KG1 (cell line): ENCODE results near the gene SALL4.
"Not testable (repeated sequence)": the region's sequence is repeated elsewhere in the genome, so short reads cannot be mapped to it uniquely, and the experiment has no call there.

ENCODE experiments used
- DNase-seq: peaks from one replicate; lab custom pipeline; 2025; lab: John Stamatoyannopoulos, UW

Gene SALL4

DNA sequence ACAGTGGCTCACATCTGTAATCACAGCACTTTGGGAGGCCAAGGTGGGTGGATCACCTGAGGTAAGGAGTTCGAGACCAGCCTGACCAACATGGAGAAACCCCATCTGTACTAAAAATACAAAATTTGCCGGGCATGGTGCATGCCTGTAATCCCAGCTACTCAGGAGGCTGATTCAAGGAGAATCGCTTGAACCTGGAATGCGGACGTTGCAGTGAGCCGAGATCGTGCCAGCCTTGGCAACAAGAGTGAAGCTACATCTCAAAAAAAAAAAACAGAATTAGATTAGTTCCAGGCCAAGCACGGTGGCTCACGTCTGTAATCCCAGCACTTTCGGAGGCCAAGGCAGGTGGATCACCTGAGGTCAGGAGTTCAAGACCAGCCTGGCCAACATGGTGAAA is 36.9 kb downstream of the SALL4 start:
- not testable (repeated sequence) for DNase-seq

DNA sequence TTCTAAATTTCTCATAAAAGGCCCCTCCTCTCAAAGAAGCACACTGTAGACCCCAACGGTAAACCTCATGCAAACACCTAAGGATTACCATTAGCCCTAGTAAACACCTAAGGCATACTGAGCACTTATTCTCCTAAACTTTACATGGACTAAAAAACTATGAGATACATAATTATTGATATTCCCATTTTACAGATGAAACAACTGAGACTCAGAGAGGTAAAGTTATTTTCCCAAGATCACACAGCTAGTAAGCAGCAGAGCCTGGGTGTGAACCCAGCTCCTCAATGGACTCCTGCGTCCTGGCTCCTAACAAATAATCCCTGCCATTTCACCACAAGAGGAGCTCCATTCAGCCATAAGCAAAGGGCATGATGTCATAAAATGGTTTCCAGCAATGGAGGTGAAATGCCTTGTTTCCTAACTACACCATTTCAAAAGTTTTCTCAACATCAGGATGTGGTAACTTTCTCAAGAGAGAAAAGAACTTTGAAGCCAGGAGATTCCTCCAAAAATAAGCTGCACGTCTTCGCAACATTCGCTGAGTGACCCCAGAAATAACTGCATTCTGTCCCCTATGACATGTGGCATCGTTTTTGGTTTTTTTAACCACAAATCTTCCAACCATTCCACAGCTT is 38.2 kb downstream of the SALL4 start:
- no peak for DNase-seq

DNA sequence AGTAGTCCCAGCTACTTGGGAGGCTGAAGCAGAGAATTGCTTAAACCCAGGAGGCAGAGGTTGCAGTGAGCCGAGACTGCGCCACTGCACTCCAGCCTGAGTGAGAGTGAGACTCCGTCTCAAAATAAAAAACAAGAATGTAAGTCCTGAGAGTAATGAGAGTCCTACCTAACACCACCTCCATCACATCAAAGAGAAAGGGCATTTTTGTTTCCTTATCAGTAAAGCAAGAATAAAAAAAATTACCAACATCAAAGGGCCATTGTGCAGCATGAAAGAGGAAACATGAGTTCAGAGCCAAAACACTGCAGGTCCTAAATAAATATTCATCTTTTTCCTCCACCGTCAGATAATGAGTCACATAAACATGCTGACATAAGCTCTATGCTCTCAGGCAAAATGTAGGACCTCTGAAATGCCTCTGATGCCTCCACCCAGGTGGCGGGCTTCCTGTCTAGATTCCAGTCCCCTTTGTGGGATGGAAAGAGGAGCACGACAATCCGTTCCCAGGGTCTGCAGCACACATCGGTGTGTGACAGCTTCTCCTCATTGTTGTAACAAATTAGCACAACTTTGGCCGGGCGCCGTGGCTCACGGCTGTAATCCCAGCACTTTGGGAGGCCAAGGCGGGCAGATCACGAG is 41.3 kb downstream of the SALL4 start:
- no peak for DNase-seq

DNA sequence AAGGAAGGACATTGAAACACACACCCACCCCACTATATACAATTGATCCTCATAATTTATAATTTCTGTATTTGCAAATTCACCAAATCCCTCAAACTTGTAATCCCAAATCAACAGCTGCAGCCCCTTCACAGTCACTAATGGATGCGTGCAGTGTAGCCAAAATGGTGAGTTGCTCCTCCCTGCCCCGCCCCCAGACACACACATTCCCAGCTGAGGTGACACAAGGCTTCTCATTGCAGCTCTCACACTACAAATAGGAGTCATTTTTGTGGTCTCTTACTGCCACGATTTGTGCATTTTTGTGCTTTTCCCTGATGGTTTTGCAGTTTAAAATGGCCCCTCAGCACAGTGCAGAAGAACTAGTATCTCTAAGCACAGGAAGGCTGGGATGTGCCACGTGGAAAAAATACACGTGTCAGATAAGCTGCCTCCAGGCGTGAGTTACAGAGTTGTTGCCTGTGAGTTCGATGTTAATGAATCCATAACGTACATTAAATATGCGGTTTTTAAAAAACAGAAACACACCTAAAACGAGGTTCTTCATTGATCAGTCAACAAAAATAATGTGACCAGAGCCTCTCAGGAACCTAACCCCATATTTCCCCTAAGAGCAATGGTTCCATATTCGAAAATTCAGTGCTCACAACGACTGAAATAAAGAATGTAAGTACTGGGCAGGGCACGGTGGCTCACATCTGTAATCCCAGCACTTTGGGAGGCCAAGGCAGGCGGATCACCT is 42.4 kb downstream of the SALL4 start:
- no peak for DNase-seq

DNA sequence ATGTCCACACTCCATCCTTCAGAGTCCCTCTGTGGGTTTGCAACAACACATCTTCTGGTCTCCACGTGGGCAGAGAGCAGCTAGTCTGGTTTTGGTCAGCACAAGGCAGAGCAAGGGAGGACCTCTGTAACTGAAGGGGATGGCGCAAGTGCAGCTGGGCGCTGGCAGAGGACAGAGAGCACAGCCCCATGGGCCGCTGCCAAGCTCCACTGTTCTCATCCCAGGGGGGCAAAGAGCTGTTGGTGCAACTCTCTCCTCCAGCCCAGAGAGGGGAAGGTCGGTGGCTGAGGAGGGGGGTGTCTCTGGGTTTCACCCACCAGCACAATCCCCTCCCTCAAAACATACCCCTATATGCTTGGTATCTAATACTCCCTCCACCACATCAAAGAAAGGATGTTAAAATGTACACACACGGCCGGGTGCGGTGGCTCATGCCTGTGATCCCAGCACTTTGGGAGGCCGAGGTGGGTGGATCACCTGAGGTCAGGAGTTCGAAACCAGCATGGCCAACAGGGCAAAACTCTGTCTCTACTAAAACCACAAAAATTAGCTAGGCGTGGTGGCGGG is 43.3 kb downstream of the SALL4 start:
- DNase-seq, result no peak

DNA sequence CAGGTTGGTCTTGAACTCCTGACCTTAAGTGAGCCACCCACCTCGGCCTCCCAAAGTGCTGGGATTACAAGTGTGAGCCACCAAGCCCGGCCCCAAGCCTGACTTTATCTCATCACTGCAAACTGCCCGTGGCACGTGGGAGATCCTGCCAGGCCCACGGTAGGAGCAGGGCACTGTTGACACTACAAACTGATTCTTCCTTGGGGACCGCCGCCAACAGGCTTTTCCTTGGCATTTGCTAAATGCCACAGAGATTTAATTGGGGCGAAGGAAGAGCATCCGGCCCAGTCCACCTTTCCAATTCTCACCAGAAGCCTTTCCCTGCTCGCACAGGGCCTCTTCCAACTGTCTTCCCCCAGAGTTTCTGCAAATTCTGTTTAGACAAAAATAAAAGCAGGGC is 45.1 kb downstream of the SALL4 start:
- no peak for DNase-seq

DNA sequence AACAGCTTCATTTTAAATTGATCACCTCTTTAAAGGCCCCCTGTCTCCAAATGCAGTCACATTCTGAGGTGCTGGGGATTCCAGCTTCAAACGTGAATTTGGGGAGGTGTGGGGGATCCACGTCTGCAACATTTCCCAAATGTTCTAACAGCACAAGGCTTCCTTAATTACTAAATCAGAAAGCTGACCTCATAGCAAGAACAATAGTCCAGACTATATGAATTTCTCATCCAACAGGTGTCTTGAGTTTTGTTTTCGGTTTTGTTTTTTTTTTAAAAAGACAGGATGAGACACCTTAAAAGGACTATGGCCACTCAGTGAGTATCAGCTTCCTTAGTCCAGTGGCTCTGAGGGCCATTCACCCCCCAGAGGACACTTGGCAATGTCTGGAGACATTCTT is 45.7 kb downstream of the SALL4 start:
- no peak for DNase-seq

DNA sequence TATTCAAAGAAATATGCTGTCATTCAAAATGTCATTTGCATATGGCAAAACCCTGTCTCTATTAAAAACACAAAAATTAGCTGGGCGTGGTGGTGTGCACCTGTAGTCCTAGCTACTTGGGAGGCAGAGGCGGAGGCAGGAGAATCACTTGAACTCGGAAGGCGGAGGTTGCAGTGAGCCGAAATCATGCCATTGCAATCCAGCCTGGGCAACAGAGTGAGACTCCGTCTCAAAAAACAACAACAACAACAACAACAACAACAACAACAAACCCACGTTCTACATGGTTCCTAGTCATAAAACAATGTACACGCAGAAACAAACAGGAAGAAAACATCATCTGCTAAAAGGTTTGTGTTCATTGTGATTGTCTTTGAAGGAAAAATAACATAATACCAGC is 49.1 kb downstream of the SALL4 start:
- DNase-seq, result not testable (repeated sequence)

DNA sequence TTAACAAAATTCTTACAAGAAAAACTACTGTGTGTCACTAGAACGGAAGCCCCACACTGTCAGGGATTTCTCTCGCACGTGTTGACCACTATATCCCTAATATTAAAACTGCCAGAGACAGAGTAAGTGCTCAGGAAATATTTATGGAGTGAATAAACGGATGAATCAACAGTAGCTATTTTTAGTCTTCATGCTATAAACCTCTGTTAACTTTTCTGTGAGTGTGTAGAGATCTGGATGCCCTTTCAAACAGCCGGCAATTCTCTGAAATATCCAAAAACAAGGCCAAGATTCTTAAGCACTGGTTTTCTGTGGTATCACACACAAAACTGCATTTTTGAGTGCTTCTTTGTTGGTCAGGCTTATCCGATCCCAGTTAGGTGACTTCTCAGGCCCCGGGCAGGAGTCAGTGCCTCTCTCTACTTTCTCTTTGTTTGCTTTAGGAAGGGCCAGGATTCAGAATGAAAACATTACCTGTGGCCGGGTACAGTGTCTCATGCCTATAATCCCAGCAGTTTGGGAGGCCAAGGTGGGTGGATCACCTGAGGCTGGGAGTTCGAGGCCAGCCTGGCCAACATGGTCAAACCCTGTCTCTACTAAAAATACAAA is 49.9 kb downstream of the SALL4 start:
- no peak for DNase-seq

DNA sequence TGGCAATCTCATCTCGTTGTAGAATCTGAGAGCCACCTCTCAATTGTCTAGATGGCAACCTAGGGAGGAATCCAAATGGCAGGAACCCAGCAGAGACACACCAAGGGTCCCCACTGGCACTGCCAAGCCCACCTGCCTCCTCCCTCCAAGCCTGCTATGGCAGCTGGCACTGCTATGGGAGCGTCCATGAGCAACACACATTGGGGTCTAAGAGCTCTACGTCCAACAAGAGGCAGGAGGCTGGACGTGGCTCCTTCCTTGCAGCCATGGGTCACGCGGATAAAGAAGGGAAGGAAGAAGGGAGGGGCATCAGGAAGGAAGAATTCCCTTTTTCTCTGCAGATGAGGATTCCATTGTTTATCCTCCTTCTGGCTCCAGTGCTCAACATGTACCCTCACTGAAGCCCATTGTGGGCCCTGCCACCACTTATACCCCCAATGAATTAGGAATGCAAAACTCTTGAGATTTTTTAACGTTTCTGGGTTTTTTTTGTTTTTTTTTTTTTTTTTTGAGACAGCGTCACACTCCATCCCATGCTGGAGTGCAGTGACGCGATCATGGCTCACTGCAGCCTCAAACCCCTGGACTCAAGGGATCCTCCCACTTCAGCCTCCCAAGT is 51.4 kb downstream of the SALL4 start:
- DNase-seq, result no peak

DNA sequence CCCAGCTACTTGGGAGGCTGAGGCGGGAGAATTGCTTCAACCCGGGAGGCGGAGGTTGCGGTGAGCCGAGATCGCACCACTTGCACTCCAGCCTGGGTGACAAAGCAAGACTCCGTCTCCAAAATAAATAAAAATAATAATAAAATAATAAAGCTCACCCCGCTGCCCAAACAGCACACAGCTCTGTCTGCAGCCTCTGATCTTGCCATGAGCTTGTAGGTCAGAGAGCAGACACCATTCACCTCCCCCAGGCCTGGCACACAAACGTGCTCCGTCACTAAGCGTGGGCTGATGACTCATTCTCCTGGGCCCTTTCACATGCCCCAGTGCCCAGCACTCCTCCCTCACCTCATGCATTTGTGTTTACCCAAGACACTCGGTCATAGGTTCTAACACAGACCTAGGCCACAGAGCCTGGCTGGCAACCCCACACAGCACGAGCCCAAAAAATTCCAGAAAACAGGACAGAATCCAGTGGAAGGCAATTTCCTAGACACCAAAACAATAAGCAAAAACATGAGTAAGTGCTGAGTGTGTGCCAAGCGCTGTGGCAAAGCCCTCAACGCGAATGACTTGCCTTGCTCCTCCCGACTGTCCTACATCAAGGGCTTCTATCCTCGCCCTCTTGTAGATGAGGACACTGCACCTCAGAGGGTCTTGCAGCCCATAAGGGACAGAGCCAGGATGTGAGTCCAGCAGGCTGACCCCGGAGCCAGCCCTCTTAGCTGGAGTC is 52.1 kb downstream of the SALL4 start:
- DNase-seq, result no peak

DNA sequence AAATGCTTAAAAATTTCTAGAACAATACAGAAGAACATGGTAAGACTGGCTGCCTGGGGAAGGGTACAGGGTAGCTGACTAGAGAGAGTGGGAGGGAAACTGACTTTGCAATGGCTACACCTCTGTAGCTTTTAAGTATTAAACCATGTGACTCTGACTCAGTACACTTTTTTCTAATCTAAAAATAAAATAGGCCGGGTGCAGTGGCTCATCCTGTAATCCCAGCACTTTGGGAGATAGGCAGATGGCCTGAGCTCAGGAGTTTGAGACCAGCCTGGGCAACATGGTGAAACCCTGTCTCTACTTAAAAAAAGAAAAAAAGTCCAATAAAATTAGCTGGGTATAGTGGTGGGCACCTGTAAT is 52.7 kb downstream of the SALL4 start:
- no peak for DNase-seq

DNA sequence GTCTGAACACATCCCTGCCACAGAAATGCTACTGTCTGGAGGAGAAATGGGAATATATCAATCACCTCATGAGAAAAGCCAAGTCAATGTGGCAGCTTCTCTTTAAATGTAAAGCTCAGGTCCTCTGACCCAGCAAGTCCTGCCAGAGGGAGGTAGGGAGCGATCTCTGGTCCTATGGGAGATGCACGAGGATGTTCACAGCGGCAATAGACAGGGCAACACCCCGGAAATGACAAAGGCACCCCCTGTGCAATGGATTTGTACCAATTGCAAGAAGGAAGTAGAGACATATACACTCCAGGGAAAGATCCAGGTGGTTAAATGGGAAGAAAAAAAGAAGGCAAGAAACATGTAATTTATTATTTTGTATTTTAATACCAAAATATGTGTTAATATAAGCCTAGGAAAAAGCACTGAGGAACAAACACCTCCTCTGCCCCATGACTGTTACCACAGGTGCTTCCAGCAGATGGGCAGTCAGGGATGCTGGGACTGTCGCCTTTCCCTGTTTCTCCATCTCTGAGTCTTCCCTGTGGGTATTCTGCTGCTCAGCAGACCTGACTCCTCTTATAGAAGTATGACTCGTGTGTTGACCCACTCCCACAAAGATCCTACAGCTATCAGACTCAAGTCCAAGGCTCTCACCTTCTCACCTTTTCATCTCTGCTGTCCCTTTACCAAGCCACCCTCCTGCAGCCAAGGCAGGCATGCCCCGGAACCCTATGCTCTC is 55.0 kb downstream of the SALL4 start:
- DNase-seq, result no peak

DNA sequence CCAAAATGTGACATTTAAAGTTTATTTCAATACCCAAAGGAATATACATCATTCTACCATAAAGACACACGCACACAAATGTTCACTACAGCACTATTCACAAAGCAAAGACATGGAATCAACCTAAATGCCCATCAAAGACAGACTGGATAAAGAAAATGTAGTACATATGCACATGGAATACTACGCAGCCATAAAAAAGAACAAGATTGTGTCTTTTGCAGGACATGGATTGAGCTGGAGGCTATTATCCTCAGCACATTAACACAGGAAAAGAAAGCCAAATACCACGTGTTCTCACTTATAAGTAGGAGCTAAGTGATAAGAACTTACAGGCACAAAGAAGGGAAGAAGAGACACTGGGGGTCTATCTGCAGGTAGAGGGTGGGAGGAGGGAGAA is 56.5 kb downstream of the SALL4 start:
- no peak for DNase-seq

DNA sequence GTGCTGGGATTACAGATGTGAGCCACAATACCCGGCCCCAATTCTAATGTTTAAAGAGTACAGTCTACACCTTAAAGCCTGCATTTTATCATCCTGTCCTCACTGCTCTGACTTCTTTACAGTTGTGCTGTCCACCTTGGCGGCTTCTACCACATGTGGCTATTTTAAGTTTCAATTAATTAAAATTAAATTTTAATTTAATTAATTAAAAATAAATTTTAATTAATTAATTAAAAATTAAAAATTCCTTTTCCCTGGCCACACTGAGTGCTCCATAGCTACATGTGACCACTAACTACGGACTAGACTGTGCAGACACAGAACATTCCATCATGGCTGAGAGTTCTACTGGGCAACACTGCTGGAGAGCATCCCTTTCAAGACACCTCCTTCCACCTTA is 61.5 kb downstream of the SALL4 start:
- DNase-seq, result no peak

DNA sequence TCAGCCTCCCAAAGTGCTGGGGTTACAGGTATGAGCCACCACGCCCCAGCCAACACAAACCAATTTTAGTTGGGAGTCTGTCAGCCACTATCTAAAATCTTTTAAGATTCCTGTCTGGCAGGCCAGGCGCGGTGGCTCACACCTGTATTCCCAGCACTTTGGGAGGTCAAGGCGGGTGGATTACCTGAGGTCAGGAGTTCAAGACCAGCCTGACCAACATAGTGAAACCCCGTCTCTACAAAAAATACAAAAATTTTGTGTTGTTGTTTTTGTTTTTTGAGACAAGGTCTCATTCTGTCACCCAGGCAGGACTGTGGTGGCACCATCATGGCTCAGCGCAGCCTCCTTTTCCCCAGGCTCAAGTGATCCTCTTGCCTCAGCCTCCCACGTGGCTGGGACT is 62.0 kb downstream of the SALL4 start:
- not testable (repeated sequence) for DNase-seq

DNA sequence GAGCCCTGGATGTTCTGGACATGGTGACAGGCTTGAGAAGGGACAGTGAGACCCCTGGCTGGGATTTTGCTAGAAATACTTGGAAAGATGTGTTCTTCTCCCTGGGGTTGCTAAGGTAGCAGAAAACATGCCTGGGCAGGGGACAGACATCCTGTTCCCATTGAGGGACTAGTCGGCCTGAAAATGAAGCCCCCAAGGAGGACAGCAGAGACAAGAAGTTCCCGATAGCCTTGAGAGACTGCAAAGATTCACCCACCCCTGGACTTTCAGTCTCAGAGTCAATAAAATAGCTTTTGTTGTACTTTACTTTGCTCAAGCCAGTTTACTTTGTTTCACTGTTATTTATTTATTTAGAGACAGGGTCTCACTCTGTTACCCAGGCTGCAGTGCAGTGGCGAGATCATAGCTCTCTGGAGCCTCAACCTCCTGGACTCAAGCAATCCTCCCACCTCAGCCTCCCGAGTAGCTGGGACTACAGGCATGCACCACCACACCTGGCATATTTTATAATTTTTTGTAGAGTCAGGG is 62.5 kb downstream of the SALL4 start:
- no peak for DNase-seq

DNA sequence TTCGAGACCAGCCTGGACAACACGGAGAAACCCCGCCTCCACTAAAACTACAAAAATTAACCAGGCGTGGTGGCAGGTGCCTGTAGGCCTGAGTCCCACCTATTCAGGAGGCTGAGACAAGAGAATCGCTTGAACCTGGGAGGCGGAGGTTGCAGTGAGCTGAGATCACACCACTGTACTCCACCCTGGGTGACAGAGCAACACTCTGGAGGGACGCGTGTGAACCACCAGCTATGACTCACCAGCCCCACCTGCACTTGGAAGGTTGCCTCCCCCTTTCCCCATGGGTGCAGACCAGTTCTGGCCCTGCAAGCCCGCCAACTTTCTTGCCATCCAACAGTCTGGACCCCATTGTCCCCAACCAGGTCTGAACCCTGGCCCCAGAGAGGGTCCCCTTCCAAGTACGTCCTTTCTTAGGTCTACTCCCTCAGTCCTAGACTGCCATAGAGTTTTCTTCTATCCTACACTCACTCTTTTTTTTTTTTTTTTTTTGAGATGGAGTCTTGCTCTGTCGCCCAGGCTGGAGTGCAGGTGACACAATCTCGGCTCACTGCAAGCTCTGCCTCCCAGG is 63.4 kb downstream of the SALL4 start:
- no peak for DNase-seq

DNA sequence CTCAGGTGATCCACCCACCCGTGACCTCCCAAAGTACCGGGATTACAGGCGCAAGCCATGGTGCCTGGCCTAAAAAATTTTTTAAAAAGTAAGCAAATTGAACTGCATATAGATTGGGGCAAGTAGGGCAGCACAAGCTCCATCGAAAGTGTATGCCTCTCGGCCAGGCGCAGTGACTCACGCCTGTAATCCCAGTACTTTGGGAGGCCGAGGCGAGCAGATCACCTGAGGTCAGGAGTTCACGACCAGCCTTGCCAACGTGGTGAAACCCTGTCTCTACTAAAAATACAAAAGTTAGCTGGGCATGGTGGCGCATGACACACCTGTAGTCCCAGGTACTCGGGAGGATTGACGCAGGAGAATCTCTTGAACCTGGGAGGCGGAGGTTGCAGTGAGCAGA is 64.1 kb downstream of the SALL4 start:
- DNase-seq, result not testable (repeated sequence)

DNA sequence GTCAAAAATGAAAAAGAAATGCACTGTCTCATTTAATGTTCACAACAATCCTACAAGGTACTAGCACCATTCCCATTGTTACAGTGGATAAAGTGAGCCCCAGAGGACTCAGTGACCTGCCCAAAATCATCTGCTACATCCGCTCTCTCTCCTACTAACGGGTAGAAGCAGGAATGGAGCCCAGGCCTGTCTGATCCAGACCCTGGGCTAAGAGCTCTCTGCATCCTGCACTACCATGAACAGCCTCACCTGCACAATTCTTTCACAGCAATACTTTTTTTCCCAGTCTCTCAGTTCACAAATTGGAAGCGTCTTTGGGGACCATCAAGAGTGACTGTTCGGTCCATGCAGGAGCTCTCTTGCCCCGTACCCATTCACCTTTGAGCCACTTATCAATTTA is 65.4 kb downstream of the SALL4 start:
- DNase-seq, result no peak
